GM12878 (cell line): ENCODE measurements around the gene LMCD1. TPM values are rescaled to one million over a fixed set of nuclear protein-coding genes. Genes with fewer than 3 reads are reported as not detected.
"Not testable (repeated sequence)": the region's sequence is repeated elsewhere in the genome, so short reads cannot be mapped to it uniquely, and the experiment has no call there.

Experiments
- ATAC-seq: fragments of 200-7000 bp; cut with Tn5 transposase; 3 replicates; pipeline ENCODE4 v1.9.1; 2020; ENCODE audit warnings: mild to moderate bottlenecking, moderate library complexity
- BruUV-seq: library from RNA; stranded (reverse); fragments of 400-500 nt; replicated peaks from 2 replicates; lab custom pipeline; 2021; lab: Mats Ljungman, UMichigan
- CTCF ChIA-PET: fragments of 300-600 bp; sonication (Branson Sonifier 250); formaldehyde crosslinking; extraction: SDS; loops from one replicate; lab custom pipeline; 2021; ENCODE audit warnings: inconsistent platforms; lab: Yijun Ruan, JAX
- POLR2A ChIA-PET: fragments of 350-600 bp; formaldehyde crosslinking; extraction: SDS; loops from one replicate; lab custom pipeline; 2021; ENCODE audit warnings: inconsistent platforms; lab: Charles Lee
- RAD21 ChIA-PET: fragments of 300-600 bp; sonication (Branson Sonifier 250); formaldehyde crosslinking; loops from one replicate; lab custom pipeline; 2023; ENCODE audit warnings: antibody characterized with exemption; ENCODE audit not compliant: unreplicated experiment; lab: Charles Lee
- SMC1A ChIA-PET: fragments of 300-600 bp; sonication (Branson Sonifier 250); formaldehyde crosslinking; loops from one replicate; lab custom pipeline; 2023; ENCODE audit not compliant: unreplicated experiment, uncharacterized antibody; lab: Charles Lee
- DNase-seq: peaks from one replicate; pipeline ENCODE4 v3.0.0-alpha.2; 2011; ENCODE audit warnings: low read depth, low spot score
- FAIRE-seq: peaks from 3 replicates; lab custom pipeline; 2011; peaks lifted over from hg19 to GRCh38; lab: Jason Lieb, UNC
- H2AFZ ChIP-seq: 2 replicates; pipeline ENCODE4 v1.6.0; 2011; ENCODE audit warnings: low read depth, low read length, control low read depth; ENCODE audit not compliant: control insufficient read depth
- H3K27ac ChIP-seq: 2 replicates; pipeline ENCODE4 v1.5.1; 2011; ENCODE audit warnings: control low read depth; ENCODE audit not compliant: control insufficient read depth, insufficient read depth
- H3K27me3 ChIP-seq, 2 experiments: replicated peaks in 1 of 2; 2 replicates each; pipeline versions ENCODE4 v1.6.0 to v1.6.1; 2011; ENCODE audit warnings: low read length in 1 of 2; ENCODE audit not compliant: control insufficient read depth in 2 of 2, insufficient read depth in 2 of 2
- H3K36me3 ChIP-seq, 2 experiments: 2 replicates each; pipeline ENCODE4 v1.5.1; 2011; ENCODE audit warnings: low read length in 1 of 2; ENCODE audit not compliant: control insufficient read depth in 2 of 2, insufficient read depth in 2 of 2
- H3K4me1 ChIP-seq: 2 replicates; pipeline ENCODE4 v1.6.1; 2011; ENCODE audit warnings: mild to moderate bottlenecking, low read length, moderate library complexity, mixed read lengths; ENCODE audit not compliant: control insufficient read depth, insufficient read depth
- H3K4me2 ChIP-seq: 2 replicates; pipeline ENCODE4 v1.6.0; 2011; ENCODE audit warnings: control low read depth; ENCODE audit not compliant: control insufficient read depth, insufficient read depth
- H3K4me3 ChIP-seq: fragments of 200-600 bp; sonication (generic); 2 replicates; pipeline ENCODE4 v1.5.1; 2016
- H3K79me2 ChIP-seq: 2 replicates; pipeline ENCODE4 v1.6.0; 2011; ENCODE audit warnings: low read length; ENCODE audit not compliant: control insufficient read depth, insufficient read depth
- H3K9ac ChIP-seq: 2 replicates; pipeline ENCODE4 v1.8.0; 2011; ENCODE audit warnings: low read length, control low read depth, mixed read lengths; ENCODE audit not compliant: control insufficient read depth, insufficient read depth
- H3K9me3 ChIP-seq: replicated peaks from 3 replicates; pipeline ENCODE4 v1.5.1; 2011; ENCODE audit warnings: mild to moderate bottlenecking, low read length; ENCODE audit not compliant: control insufficient read depth, insufficient read depth
- H4K20me1 ChIP-seq: 2 replicates; pipeline ENCODE4 v1.6.0; 2011; ENCODE audit not compliant: control insufficient read depth, insufficient read depth
- BHLHE40 ChIP-seq, 2 experiments: fragments of 450-650 bp in 1 of 2; IDR thresholded peaks; 2 replicates each; pipeline ENCODE4 v1.6.1; 2011 to 2017; ENCODE audit warnings: low read depth in 2 of 2, borderline replicate concordance in 1 of 2, improper control_type of control experiment in 1 of 2, low read length in 1 of 2, mild to moderate bottlenecking in 1 of 2
- CHD4 ChIP-seq: fragments of 200-600 bp; sonication (generic); IDR thresholded peaks from 2 replicates; pipeline ENCODE4 v1.6.1; 2016; ENCODE audit warnings: mild to moderate bottlenecking
- CTCF ChIP-seq, 3 experiments: IDR thresholded peaks in 2 of 3; conservative IDR thresholded peaks in 1 of 3; 2 replicates each; pipeline ENCODE4 v1.5.1; 2011; ENCODE audit warnings: low read depth in 3 of 3, low read length in 3 of 3, mild to moderate bottlenecking in 3 of 3, control low read depth in 2 of 3, moderate library complexity in 2 of 3, inconsistent platforms in 1 of 3, mixed read lengths in 1 of 3; ENCODE audit not compliant: control insufficient read depth in 2 of 3, insufficient read depth in 1 of 3; ENCODE audit errors: extremely low read depth in 1 of 3
- PBX3 ChIP-seq: IDR thresholded peaks from 2 replicates; pipeline ENCODE4 v1.6.1; 2011; ENCODE audit warnings: mild to moderate bottlenecking, low read depth, low read length, moderate library complexity; ENCODE audit not compliant: insufficient replicate concordance
- SRF ChIP-seq, 2 experiments: IDR thresholded peaks; 2 replicates each; pipeline ENCODE4 v1.6.1; 2011; ENCODE audit warnings: low read depth in 2 of 2, low read length in 2 of 2, mild to moderate bottlenecking in 1 of 2, moderate library complexity in 1 of 2
- TBL1XR1 ChIP-seq: IDR thresholded peaks from 2 replicates; pipeline ENCODE4 v1.6.1; 2012; ENCODE audit warnings: low read depth, low read length, improper control_type of control experiment
- WGBS: methylation state at CpG from one replicate; pipeline ENCODE4 v1.1.6; 2016; ENCODE audit warnings: low lambda C conversion rate; ENCODE audit not compliant: insufficient replicate concordance, insufficient coverage; ENCODE audit errors: missing lambda C conversion rate; 5-methylcytosine and 5-hydroxymethylcytosine counted together
- in situ Hi-C: fragments of 300-500 bp; cut with MboI; formaldehyde crosslinking; loops from 9 replicates; pipeline ENCODE4 v1.14.3; 2018; ENCODE audit warnings: mixed read lengths
- intact Hi-C: fragments of 100-400 bp; cut with micrococcal nuclease; formaldehyde crosslinking; loops from one replicate; pipeline ENCODE4 v1.14.2; 2022; ENCODE audit not compliant: unreplicated experiment
- polyA plus RNA-seq, 11 experiments: library from polyadenylated mRNA; depleted of rRNA in 4 of 11; unstranded in 6 of 11; stranded (reverse) in 5 of 11; fragments of >200 nt; fragmentation: Nextera tagmentation in 4 of 11; fragmentation: Illumina TruSeq in 1 of 11; extraction: Ambion mirVana in 4 of 11; extraction: Trizol in 1 of 11; gene quantifications; 1 replicate in 1 of 11; 2 replicates in 10 of 11; pipeline versions ENCODE4 v1.2.1 to v1.2.3, GENCODE V29; 2011 to 2016; ENCODE audit warnings: inconsistent platforms in 2 of 11, missing spikeins in 2 of 11, low read depth in 1 of 11
- total RNA-seq, 4 experiments: library from RNA; depleted of rRNA in 3 of 4; stranded (reverse); fragments of >200 nt in 3 of 4; fragmentation: Illumina TruSeq in 1 of 4; extraction: Trizol in 1 of 4; gene quantifications; 2 replicates each; pipeline versions ENCODE4 v1.2.1 to v1.2.3, GENCODE V29; 2013 to 2021
- TF ChIP-seq, protein P1 (sequence below): fragments of 450-650 bp; IDR thresholded peaks from 2 replicates; pipeline ENCODE4 v1.6.1; 2018; ENCODE audit warnings: mild to moderate bottlenecking, low read depth, moderate library complexity; ENCODE audit not compliant: partially characterized antibody

The LMCD1 gene
- total and polyA plus RNA-seq, 10 of the 15 experiments (the other 5 are each of a cell fraction or from before 2014, with no cell fraction given) = 0.27 to 6.4 (median 1.7) TPM

DNA sequence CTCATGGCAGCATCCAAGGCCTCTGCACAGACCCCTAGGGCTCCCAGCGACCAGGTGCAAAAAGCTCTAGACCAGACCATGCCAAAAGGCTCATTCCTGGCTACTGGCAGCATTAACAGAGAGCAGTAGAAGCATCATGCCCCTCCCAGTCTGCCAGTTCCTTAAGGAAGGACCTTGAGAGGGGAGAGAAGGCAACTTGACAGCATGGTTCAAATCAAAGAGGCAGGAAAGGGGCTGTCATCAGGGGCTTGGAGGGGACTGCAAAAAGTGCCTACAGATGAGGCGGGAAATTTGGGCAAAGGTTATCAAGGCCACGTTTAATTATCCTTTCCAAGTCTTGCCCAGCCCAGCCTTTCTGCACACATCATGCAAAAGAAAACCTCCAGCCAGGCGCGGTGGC is 78.3 kb downstream of the LMCD1 start (continued):
- TF ChIP-seq CTCF (IDR thresholded peaks at IDR 0.05 in 2 of 3, conservative IDR thresholded peaks at IDR 0.05 in 1 of 3; ENCODE audit: control insufficient read depth in 2 of 3, extremely low read depth in 1 of 3, insufficient read depth in 1 of 3, low read depth in 3 of 3, low read length in 3 of 3) (no peak), TBL1XR1 (no peak)

DNA sequence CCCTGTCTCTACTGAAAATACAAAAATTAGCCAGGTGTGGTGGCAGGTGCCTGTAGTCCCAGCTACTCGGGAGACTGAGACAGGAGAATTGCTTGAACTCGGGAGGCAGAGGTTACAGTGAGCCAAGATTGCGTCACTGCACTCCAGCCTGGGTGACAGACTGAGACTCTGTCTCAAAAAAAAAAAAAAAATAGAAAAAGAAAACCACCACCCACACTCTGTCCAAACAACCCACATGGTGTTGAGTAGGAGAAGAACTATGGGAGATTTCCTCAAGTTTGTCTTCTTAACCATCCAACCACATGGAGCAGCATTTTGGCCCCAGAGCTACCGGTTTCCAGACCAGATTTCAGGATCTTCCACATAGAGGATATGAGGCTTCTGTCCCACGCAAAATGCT is 78.8 kb downstream of the LMCD1 start:
- BruUV-seq = not testable (repeated sequence)

DNA sequence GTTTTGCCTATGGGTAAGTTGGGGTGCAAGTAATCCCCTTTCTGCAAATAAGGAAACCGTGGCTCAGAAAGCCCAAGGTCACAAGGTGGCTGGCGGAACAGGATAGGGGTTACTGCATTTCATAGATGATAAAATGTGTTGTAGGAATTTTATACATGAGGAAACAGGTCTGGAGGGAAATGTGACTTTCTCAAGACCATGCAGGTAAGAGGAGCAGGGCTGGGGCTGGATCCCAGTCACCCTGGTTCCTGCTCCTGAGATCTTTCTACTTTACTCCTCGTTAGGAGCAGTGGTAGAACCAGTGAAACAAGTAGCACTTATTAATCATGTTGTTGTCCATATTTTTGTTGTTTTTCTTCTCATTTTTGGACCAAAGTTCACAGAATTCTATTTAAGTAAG is 79.8 kb downstream of the LMCD1 start:
- Histone ChIP-seq H3K27ac (no peak overlapping the region), H3K4me1 (peaks cover 16% of the 10 kb centered on the region), H3K4me3 (no peak overlapping the region), H3K79me2 (no peaks in the 10 kb centered on the region), H3K9ac (no peak overlapping the region), H2AFZ (no peak overlapping the region), H3K9me3 (no peaks in the 10 kb centered on the region), H3K36me3 (no peaks in the 10 kb centered on the region), H3K27me3 (no peaks in the 10 kb centered on the region), H4K20me1 (no peaks in the 10 kb centered on the region), H3K4me2 (no peak overlapping the region)
- FAIRE-seq (no peak), ATAC-seq (no peak), DNase-seq (no peak)
- intact Hi-C loops (no loop called here), in situ Hi-C loops (no loop called here)
- POLR2A ChIA-PET = no interaction called here
- RAD21 ChIA-PET = no interaction called here
- SMC1A ChIA-PET = interaction anchor here (1.3 kb wide), 1 partner anchor 10 kb away, joined by 3 read pairs; no protein-coding TSS in a partner anchor
- TF ChIP-seq SRF (IDR thresholded peaks at IDR 0.05; ENCODE audit: low read depth in 2 of 2, low read length in 2 of 2) (no peak), PBX3 (no peak), CHD4 (no peak), BHLHE40 (IDR thresholded peaks at IDR 0.05; ENCODE audit: borderline replicate concordance in 1 of 2, low read depth in 2 of 2, low read length in 1 of 2) (no peak)
- TF ChIP-seq, protein P1, sequence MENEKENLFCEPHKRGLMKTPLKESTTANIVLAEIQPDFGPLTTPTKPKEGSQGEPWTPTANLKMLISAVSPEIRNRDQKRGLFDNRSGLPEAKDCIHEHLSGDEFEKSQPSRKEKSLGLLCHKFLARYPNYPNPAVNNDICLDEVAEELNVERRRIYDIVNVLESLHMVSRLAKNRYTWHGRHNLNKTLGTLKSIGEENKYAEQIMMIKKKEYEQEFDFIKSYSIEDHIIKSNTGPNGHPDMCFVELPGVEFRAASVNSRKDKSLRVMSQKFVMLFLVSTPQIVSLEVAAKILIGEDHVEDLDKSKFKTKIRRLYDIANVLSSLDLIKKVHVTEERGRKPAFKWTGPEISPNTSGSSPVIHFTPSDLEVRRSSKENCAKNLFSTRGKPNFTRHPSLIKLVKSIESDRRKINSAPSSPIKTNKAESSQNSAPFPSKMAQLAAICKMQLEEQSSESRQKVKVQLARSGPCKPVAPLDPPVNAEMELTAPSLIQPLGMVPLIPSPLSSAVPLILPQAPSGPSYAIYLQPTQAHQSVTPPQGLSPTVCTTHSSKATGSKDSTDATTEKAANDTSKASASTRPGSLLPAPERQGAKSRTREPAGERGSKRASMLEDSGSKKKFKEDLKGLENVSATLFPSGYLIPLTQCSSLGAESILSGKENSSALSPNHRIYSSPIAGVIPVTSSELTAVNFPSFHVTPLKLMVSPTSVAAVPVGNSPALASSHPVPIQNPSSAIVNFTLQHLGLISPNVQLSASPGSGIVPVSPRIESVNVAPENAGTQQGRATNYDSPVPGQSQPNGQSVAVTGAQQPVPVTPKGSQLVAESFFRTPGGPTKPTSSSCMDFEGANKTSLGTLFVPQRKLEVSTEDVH = no peak
- no TSS peak for BruUV-seq
- CTCF ChIA-PET = no interaction called here
- 74% methylated on average over 3 of the region's 3 CpGs for WGBS

More for the DNA sequence above, 78.8 kb downstream of the LMCD1 start:
- in situ Hi-C loops, H3K27me3 ChIP-seq, ATAC-seq, H3K4me3 ChIP-seq, H3K9me3 ChIP-seq, H2AFZ ChIP-seq, FAIRE-seq, H3K36me3 ChIP-seq, POLR2A ChIA-PET, H3K27ac ChIP-seq, H4K20me1 ChIP-seq, intact Hi-C loops, H3K4me2 ChIP-seq, H3K79me2 ChIP-seq, H3K9ac ChIP-seq, DNase-seq: not testable (repeated sequence)
- WGBS = 55% methylated on average over 5 of the region's 5 CpGs
- ChIA-PET RAD21 (interaction anchor here (1.3 kb wide), 1 partner anchor 75 kb away, joined by 4 read pairs; no protein-coding TSS in a partner anchor), SMC1A (interaction anchor here (1.5 to 3.1 kb wide), 3 partner anchors 13 to 136 kb away, joined by 3 to 17 read pairs (median 4); no protein-coding TSS in a partner anchor), CTCF (interaction anchor here (0.7 kb wide), 1 partner anchor 40 kb away, joined by 3 read pairs; no protein-coding TSS in a partner anchor)
- H3K4me1 ChIP-seq = peaks cover 16% of the 10 kb centered on the region
